WI38 (cell line): ENCODE data around the gene NUP214.

ENCODE experiments used
- H3K4me3 ChIP-seq: 2 replicates; pipeline ENCODE4 v1.5.1; 2011; ENCODE audit warnings: low read depth, mild to moderate bottlenecking, control low read depth, low read length
- TF ChIP-seq, protein P1 (sequence below): IDR thresholded peaks from 2 replicates; pipeline ENCODE4 v1.5.1; 2012; ENCODE audit warnings: low read depth, mild to moderate bottlenecking, control low read depth, low read length

The NUP214 gene

DNA sequence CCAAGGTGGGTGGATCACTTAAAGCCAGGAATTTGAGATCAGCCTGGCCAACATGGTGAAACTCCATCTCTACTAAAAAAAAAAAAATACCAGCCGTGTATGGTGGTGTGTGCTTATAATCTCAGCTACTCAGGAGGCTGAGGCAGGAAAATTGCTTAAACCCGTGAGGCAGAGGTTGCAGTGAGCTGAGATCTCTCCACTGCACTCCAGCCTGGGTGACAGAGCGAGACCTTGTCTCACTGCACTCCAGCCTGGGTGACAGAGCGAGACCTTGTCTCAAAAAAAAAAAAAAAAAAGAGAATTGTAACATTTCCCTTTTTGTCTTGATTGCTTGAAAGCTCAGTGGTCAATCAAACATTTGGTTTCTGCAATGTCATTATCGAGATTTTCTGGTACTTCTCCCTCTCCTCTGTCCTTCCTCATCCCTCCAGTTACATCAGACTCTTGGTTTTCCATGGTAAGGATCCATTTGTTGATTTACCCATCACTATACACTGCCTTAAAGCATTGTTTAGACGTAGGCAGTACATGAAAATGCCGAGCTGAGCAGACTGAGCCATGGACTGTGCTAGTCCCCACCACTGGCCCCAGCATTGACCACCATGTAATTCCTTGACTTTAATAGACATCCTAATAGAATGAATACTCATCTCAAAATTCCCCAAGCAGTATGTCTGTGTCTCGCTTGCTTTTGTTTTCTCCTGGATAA is 40.6 kb upstream of the NUP214 start:
- TF ChIP-seq, protein P1, sequence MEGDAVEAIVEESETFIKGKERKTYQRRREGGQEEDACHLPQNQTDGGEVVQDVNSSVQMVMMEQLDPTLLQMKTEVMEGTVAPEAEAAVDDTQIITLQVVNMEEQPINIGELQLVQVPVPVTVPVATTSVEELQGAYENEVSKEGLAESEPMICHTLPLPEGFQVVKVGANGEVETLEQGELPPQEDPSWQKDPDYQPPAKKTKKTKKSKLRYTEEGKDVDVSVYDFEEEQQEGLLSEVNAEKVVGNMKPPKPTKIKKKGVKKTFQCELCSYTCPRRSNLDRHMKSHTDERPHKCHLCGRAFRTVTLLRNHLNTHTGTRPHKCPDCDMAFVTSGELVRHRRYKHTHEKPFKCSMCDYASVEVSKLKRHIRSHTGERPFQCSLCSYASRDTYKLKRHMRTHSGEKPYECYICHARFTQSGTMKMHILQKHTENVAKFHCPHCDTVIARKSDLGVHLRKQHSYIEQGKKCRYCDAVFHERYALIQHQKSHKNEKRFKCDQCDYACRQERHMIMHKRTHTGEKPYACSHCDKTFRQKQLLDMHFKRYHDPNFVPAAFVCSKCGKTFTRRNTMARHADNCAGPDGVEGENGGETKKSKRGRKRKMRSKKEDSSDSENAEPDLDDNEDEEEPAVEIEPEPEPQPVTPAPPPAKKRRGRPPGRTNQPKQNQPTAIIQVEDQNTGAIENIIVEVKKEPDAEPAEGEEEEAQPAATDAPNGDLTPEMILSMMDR: no peak
- H3K4me3 ChIP-seq: no peak overlapping the region

- no peak overlapping the region for H3K4me3 ChIP-seq
- TF ChIP-seq, protein P1: no peak
Measured at GRCh38 chr9:131085370-131086122, 39.8 kb upstream of the NUP214 start.

GRCh38 chr9:131087354-131087893 is 38.0 kb upstream of the NUP214 start:
- TF ChIP-seq, protein P1: no peak
- no peak overlapping the region for H3K4me3 ChIP-seq

DNA sequence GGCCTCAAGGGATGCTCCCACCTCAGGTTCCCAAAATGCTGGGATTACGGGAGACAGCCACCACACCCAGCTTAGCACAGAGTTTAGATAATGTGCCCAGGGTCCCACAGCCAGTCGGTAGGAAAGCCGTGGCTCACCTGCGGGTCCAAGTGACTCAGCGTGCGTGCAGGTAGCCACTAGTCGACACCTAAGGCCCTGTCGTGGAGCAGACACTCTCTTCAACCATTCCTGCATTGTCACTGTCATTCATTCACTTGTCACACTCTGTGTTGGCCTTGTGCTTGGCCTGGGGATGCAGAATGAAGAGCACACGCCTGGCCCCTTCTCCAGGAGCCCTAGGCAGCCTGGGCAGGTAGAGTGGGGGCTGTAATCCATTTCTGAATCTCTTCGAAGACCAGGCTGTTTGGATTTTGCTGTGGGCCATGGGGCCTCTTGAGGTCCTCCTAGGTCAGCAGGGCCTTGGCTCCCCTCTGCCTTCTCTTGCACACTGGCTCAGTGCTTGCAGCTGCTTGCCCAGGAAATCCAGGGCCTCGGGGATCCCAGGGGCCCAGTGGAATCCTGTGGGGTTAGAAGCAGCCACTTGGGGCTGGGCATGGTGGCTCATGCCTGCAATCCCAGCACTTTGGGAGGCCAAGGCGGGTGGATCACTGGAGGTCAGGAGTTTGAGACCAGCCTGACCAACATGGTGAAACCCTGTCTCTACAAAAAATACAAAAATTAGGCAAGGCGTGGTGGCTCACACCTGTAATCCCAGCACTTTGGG is 35.2 kb upstream of the NUP214 start:
- no peak overlapping the region for H3K4me3 ChIP-seq
- TF ChIP-seq, protein P1: no peak

GRCh38 chr9:131091352-131091992 is 33.9 kb upstream of the NUP214 start:
- H3K4me3 ChIP-seq: no peak overlapping the region
- TF ChIP-seq, protein P1: no peak

- TF ChIP-seq, protein P1: no peak
- no peak overlapping the region for H3K4me3 ChIP-seq
Measured at GRCh38 chr9:131092030-131092429, 33.4 kb upstream of the NUP214 start.
